Panc1 (cell line): Measurements from ENCODE around the gene CDK2. TPM values are rescaled to one million over a fixed set of nuclear protein-coding genes. Genes with fewer than 3 reads are reported as not detected.
"Not testable (repeated sequence)": the region's sequence is repeated elsewhere in the genome, so short reads cannot be mapped to it uniquely, and the experiment has no call there.

Source experiments
- ATAC-seq: fragments of 200-7000 bp; cut with Tn5 transposase; 2 replicates; pipeline ENCODE4 v1.9.1; 2020; ENCODE audit warnings: mild to moderate bottlenecking, moderate library complexity
- BruUV-seq: library from RNA; stranded (reverse); fragments of 400-500 nt; replicated peaks from 2 replicates; lab custom pipeline; 2021; lab: Mats Ljungman, UMichigan
- CTCF ChIA-PET: fragments of 300-600 bp; sonication (Branson Sonifier 250); formaldehyde crosslinking; loops from one replicate; lab custom pipeline; 2022; ENCODE audit warnings: antibody characterized with exemption; lab: Charles Lee
- POLR2A ChIA-PET: fragments of 300-600 bp; sonication (Branson Sonifier 250); formaldehyde crosslinking; loops from one replicate; lab custom pipeline; 2022; ENCODE audit warnings: antibody characterized with exemption; lab: Charles Lee
- DNase-seq: peaks from one replicate; pipeline ENCODE4 v3.0.0-alpha.2; 2010; ENCODE audit warnings: low read depth, low spot score
- H3K27ac ChIP-seq: 2 replicates; pipeline ENCODE4 v1.5.1; 2011; ENCODE audit warnings: mild to moderate bottlenecking, low read length, inconsistent platforms
- H3K27me3 ChIP-seq: fragments of 200-500 bp; sonication (Bioruptor generic); 2 replicates; pipeline ENCODE4 v1.6.0; 2014; ENCODE audit warnings: low read length, inconsistent platforms; ENCODE audit not compliant: control insufficient read depth, insufficient read depth
- H3K36me3 ChIP-seq: fragments of 200-500 bp; sonication (Bioruptor generic); 2 replicates; pipeline ENCODE4 v1.5.1; 2014; ENCODE audit warnings: inconsistent platforms, mild to moderate bottlenecking, low read length, moderate library complexity; ENCODE audit not compliant: control insufficient read depth, insufficient read depth
- H3K4me1 ChIP-seq: 2 replicates; pipeline ENCODE4 v1.5.1; 2011; ENCODE audit warnings: inconsistent platforms, mild to moderate bottlenecking, low read length, moderate library complexity; ENCODE audit not compliant: control insufficient read depth, insufficient read depth
- H3K4me3 ChIP-seq, 2 experiments: 2 replicates each; pipeline ENCODE4 v1.5.1; 2011 to 2012; ENCODE audit warnings: low read depth in 2 of 2, low read length in 2 of 2, mild to moderate bottlenecking in 2 of 2, inconsistent platforms in 1 of 2, moderate library complexity in 1 of 2
- H3K9me3 ChIP-seq: fragments of 200-500 bp; sonication (Bioruptor generic); 2 replicates; pipeline ENCODE4 v1.5.1; 2014; ENCODE audit warnings: low read depth, mild to moderate bottlenecking, inconsistent platforms, low read length, moderate library complexity; ENCODE audit not compliant: control insufficient read depth, insufficient read depth
- CTCF ChIP-seq: fragments of 450-650 bp; IDR thresholded peaks from 2 replicates; pipeline ENCODE4 v1.5.1; 2017; ENCODE audit warnings: mild to moderate bottlenecking
- POLR2AphosphoS5 ChIP-seq: IDR thresholded peaks from 2 replicates; pipeline ENCODE4 v1.6.1; 2012; ENCODE audit warnings: mild to moderate bottlenecking, low read depth, low read length, moderate library complexity
- REST ChIP-seq, 2 experiments: IDR thresholded peaks; 2 replicates each; pipeline ENCODE4 v1.6.1; 2011 to 2012; ENCODE audit warnings: low read depth in 2 of 2, control low read depth in 1 of 2, low read length in 1 of 2, mild to moderate bottlenecking in 1 of 2, moderate library complexity in 1 of 2; ENCODE audit not compliant: insufficient read depth in 1 of 2
- SIN3A ChIP-seq: IDR thresholded peaks from 2 replicates; pipeline ENCODE4 v1.6.1; 2012; ENCODE audit warnings: low read depth, mild to moderate bottlenecking, low read length, moderate library complexity, borderline replicate concordance; ENCODE audit not compliant: insufficient read depth
- in situ Hi-C: cut with HindIII; loops from 2 replicates; pipeline ENCODE4 v1.10.0; 2016; ENCODE audit warnings: low sequenced_read_pairs, low pct_unique_long_range_greater_than_20kb
- intact Hi-C: fragments of 100-400 bp; cut with micrococcal nuclease; formaldehyde crosslinking; loops from one replicate; pipeline ENCODE4 v1.10.0; 2022; ENCODE audit not compliant: unreplicated experiment
- total RNA-seq: library from RNA; stranded (reverse); gene quantifications from one replicate; pipeline ENCODE4 v1.2.1, GENCODE V29; 2021; ENCODE audit not compliant: unreplicated experiment

The CDK2 gene
- total RNA-seq, 1 experiment from 2014 or later: 72.9 TPM

- TF ChIP-seq SIN3A (0 out of 2 replicates have a peak, but pooled peaks have one; percentile 16), REST (IDR thresholded peaks at IDR 0.05; ENCODE audit: insufficient read depth in 1 of 2, low read depth in 2 of 2, low read length in 1 of 2) (no peak), POLR2AphosphoS5 (peak; percentile 74; the same call in 1 of the 2 replicates)
- DNase-seq (peak; percentile 87), ATAC-seq (peak; percentile 100)
- POLR2A ChIA-PET: interaction anchor here (1.9 kb wide), 1 partner anchor 10 kb away, joined by 9 read pairs; no protein-coding TSS in a partner anchor
- H3K4me3 ChIP-seq: peak within 1 kb of the TSS; percentile 88 to 98
- BruUV-seq: no TSS peak
- peaks cover 2% of the 10 kb centered on the region; the same call in 1 of the 2 replicates for H3K36me3 ChIP-seq
- CTCF ChIA-PET: interaction anchor here (0.6 to 1.9 kb wide), 10 partner anchors 29 to 268 kb away, joined by 3 to 12 read pairs (median 4); no protein-coding TSS in a partner anchor
- no peaks in the 10 kb centered on the region for H3K4me1 ChIP-seq
- H3K27ac ChIP-seq: peak within 1 kb of the TSS; percentile 90
- no peaks in the 10 kb centered on the region for H3K27me3 ChIP-seq
- in situ Hi-C loops: no loop called here
- intact Hi-C loops: loop anchor here (2.0 to 5.0 kb wide), 2 partner anchors 32 to 45 kb away; partner anchors contain the start of gene RPS26
- no peaks in the 10 kb centered on the region for H3K9me3 ChIP-seq
These were observed 30.3 kb downstream of the CDK2 start, which contains the start of gene SUOX for GRCh38 chr12:55996715-55997534. Gene SUOX, plus strand, starts transcription at chr12:55997276. Its CDS starts 4,946 bp downstream, at chr12:56002222.

- in situ Hi-C loops: no loop called here
- H3K27ac ChIP-seq: peak overlapping the region; percentile 90
- no TSS peak for BruUV-seq
These were observed 30.9 kb downstream of the CDK2 start for GRCh38 chr12:55997535-55997859.

GRCh38 chr12:55999522-55999921 lies 32.9 kb downstream of the CDK2 start:
- H3K27ac ChIP-seq, H3K4me3 ChIP-seq, DNase-seq, in situ Hi-C loops, H3K27me3 ChIP-seq, H3K36me3 ChIP-seq, H3K9me3 ChIP-seq, CTCF ChIA-PET, POLR2A ChIA-PET, H3K4me1 ChIP-seq, ATAC-seq, BruUV-seq: not testable (repeated sequence)
- intact Hi-C loops: loop anchor here (5.0 kb wide), 1 partner anchor 43 kb away; the partner anchor contains the start of gene RPS26

More at GRCh38 chr12:55997535-55997859, 30.9 kb downstream of the CDK2 start:
- DNase-seq (no peak), ATAC-seq (peak; percentile 27)
- ChIA-PET POLR2A (interaction anchor here (1.9 kb wide), 1 partner anchor 10 kb away, joined by 9 read pairs; no protein-coding TSS in a partner anchor), CTCF (interaction anchor here (0.6 to 1.9 kb wide), 6 partner anchors 9 to 259 kb away, joined by 3 to 5 read pairs (median 3); no protein-coding TSS in a partner anchor)
- H3K27me3 ChIP-seq: no peaks in the 10 kb centered on the region
- H3K4me3 ChIP-seq: peak overlapping the region; percentile 88 to 98
- intact Hi-C loops: loop anchor here (2.0 to 5.0 kb wide), 2 partner anchors 31 to 45 kb away; partner anchors contain the start of gene RPS26
- no peak for TF ChIP-seq CTCF
- TF ChIP-seq SIN3A: 0 out of 2 replicates have a peak, but pooled peaks have one; percentile 15
- no peaks in the 10 kb centered on the region for H3K9me3 ChIP-seq
- H3K36me3 ChIP-seq: no peaks in the 10 kb centered on the region; the same call in 1 of the 2 replicates
- no peaks in the 10 kb centered on the region for H3K4me1 ChIP-seq

GRCh38 chr12:55999999-56000540 lies 33.4 kb downstream of the CDK2 start:
- H3K27ac ChIP-seq, BruUV-seq, H3K4me3 ChIP-seq, in situ Hi-C loops, H3K4me1 ChIP-seq, H3K9me3 ChIP-seq, H3K27me3 ChIP-seq, H3K36me3 ChIP-seq, CTCF ChIA-PET, ATAC-seq, DNase-seq: not testable (repeated sequence)
- intact Hi-C loops: loop anchor here (5.0 kb wide), 1 partner anchor 42 kb away; the partner anchor contains the start of gene RPS26
- POLR2A ChIA-PET: interaction anchor here (0.5 kb wide), 1 partner anchor 151 kb away, joined by 5 read pairs; no protein-coding TSS in a partner anchor
